HCT116 (cell line): Measurements from ENCODE around the gene EYA2. TPM values are rescaled to one million over a fixed set of nuclear protein-coding genes. Genes with fewer than 3 reads are reported as not detected.

ENCODE experiments used
- ATAC-seq: fragments of 200-7000 bp; cut with Tn5 transposase; 2 replicates; pipeline ENCODE4 v1.9.1; 2020; ENCODE audit warnings: mild to moderate bottlenecking, moderate library complexity
- BruUV-seq: library from RNA; stranded (reverse); fragments of 400-500 nt; replicated peaks from 2 replicates; lab custom pipeline; 2021; lab: Mats Ljungman, UMichigan
- CTCF ChIA-PET: fragments of 300-600 bp; sonication (Branson Sonifier 250); formaldehyde crosslinking; loops from one replicate; lab custom pipeline; 2021; ENCODE audit warnings: antibody characterized with exemption; lab: Charles Lee
- POLR2A ChIA-PET: fragments of 300-600, 350-600 bp; sonication (Branson Sonifier 250); formaldehyde crosslinking; loops from one replicate; lab custom pipeline; 2021; ENCODE audit warnings: antibody characterized with exemption; lab: Charles Lee
- RAD21 ChIA-PET, 2 experiments: fragments of 300-600 bp; sonication (Branson Sonifier 250); formaldehyde crosslinking; loops; one replicate each; lab custom pipeline; 2023; ENCODE audit warnings: low total read pairs in 2 of 2; ENCODE audit not compliant: uncharacterized antibody in 2 of 2, unreplicated experiment in 2 of 2, low non-redundant PET in 1 of 2; lab: Charles Lee
- DNase-seq: peaks from one replicate; pipeline ENCODE4 v3.0.0-alpha.2; 2010; ENCODE audit warnings: low read depth, low spot score
- H2AFZ ChIP-seq: fragments of 200-600 bp; shearing (Covaris generic), sonication (generic); 2 replicates; pipeline ENCODE4 v1.6.1; 2017; ENCODE audit warnings: low read depth, mixed run types, mixed read lengths, antibody characterized with exemption, low read length; ENCODE audit not compliant: poor library complexity, severe bottlenecking
- H3K27ac ChIP-seq: 2 replicates; pipeline ENCODE4 v1.5.1; 2012; ENCODE audit warnings: low read depth, low read length
- H3K27me3 ChIP-seq: fragments of 200-600 bp; sonication (generic); 2 replicates; pipeline ENCODE4 v1.6.1; 2016; ENCODE audit warnings: mixed run types, low read length, mixed read lengths; ENCODE audit not compliant: insufficient read depth
- H3K36me3 ChIP-seq, 2 experiments: fragments of 200-500 bp in 1 of 2; fragments of 200-600 bp in 1 of 2; sonication (Bioruptor generic) in 1 of 2; sonication (generic) in 1 of 2; 2 replicates each; pipeline versions ENCODE4 v1.5.1 to v1.6.1; 2014 to 2016; ENCODE audit warnings: low read length in 2 of 2, inconsistent platforms in 1 of 2, mixed read lengths in 1 of 2, mixed run types in 1 of 2; ENCODE audit not compliant: insufficient read depth in 2 of 2, control insufficient read depth in 1 of 2
- H3K4me1 ChIP-seq, 2 experiments: fragments of 200-600 bp in 1 of 2; sonication (generic) in 1 of 2; 2 replicates each; pipeline versions ENCODE4 v1.5.1 to v1.6.1; 2012 to 2017; ENCODE audit warnings: low read length in 2 of 2, inconsistent platforms in 1 of 2, mild to moderate bottlenecking in 1 of 2, mixed read lengths in 1 of 2, mixed run types in 1 of 2, moderate library complexity in 1 of 2; ENCODE audit not compliant: insufficient read depth in 2 of 2, control insufficient read depth in 1 of 2
- H3K4me2 ChIP-seq: fragments of 200-600 bp; sonication (generic); 2 replicates; pipeline ENCODE4 v1.6.1; 2017; ENCODE audit warnings: mixed run types, low read length, mixed read lengths
- H3K4me3 ChIP-seq, 2 experiments: fragments of 200-600 bp in 1 of 2; sonication (generic) in 1 of 2; replicated peaks in 1 of 2; 2 replicates each; pipeline ENCODE4 v1.5.1; 2011 to 2016; ENCODE audit warnings: low read length in 2 of 2, control low read depth in 1 of 2, low read depth in 1 of 2, mild to moderate bottlenecking in 1 of 2, mixed read lengths in 1 of 2, mixed run types in 1 of 2
- H3K79me2 ChIP-seq: fragments of 200-600 bp; sonication (generic); 2 replicates; pipeline ENCODE4 v1.6.1; 2017; ENCODE audit warnings: mild to moderate bottlenecking, mixed run types, low read length, moderate library complexity, mixed read lengths; ENCODE audit not compliant: insufficient read depth
- H3K9ac ChIP-seq: fragments of 200-600 bp; sonication (generic); 2 replicates; pipeline ENCODE4 v1.6.1; 2016; ENCODE audit warnings: low read length, mixed read lengths
- H3K9me2 ChIP-seq: fragments of 200-600 bp; sonication (generic), shearing (Covaris generic); 2 replicates; pipeline ENCODE4 v1.6.1; 2017; ENCODE audit warnings: mixed run types, mild to moderate bottlenecking, moderate library complexity; ENCODE audit not compliant: insufficient read depth
- H3K9me3 ChIP-seq, 2 experiments: fragments of 200-500 bp in 1 of 2; fragments of 200-600 bp in 1 of 2; sonication (Bioruptor generic) in 1 of 2; sonication (generic) in 1 of 2; 2 replicates each; pipeline ENCODE4 v1.6.1; 2014 to 2017; ENCODE audit warnings: low read length in 2 of 2, mixed read lengths in 2 of 2, inconsistent platforms in 1 of 2, low read depth in 1 of 2, mild to moderate bottlenecking in 1 of 2, mixed run types in 1 of 2, moderate library complexity in 1 of 2; ENCODE audit not compliant: control insufficient read depth in 1 of 2, insufficient read depth in 1 of 2
- H4K20me1 ChIP-seq: fragments of 200-600 bp; sonication (generic), shearing (Covaris generic); 2 replicates; pipeline ENCODE4 v1.6.1; 2017; ENCODE audit warnings: mixed run types, mild to moderate bottlenecking, moderate library complexity; ENCODE audit not compliant: insufficient read depth
- EZH2 ChIP-seq: fragments of 200-600 bp; sonication (generic); IDR thresholded peaks from 2 replicates; pipeline ENCODE4 v1.6.1; 2017; ENCODE audit warnings: antibody characterized with exemption, mixed run types
- FOSL1 ChIP-seq: IDR thresholded peaks from 2 replicates; pipeline ENCODE4 v1.6.1; 2012; ENCODE audit warnings: low read depth
- POLR2AphosphoS5 ChIP-seq: IDR thresholded peaks from 2 replicates; pipeline ENCODE4 v1.6.1; 2011; ENCODE audit warnings: mild to moderate bottlenecking, low read depth, low read length, moderate library complexity
- ZNF274 ChIP-seq: fragments of 200-500 bp; sonication (Bioruptor generic); IDR thresholded peaks from 2 replicates; pipeline ENCODE4 v1.6.1; 2014; ENCODE audit warnings: mild to moderate bottlenecking, low read depth, low read length, inconsistent platforms
- intact Hi-C: fragments of 100-400 bp; cut with micrococcal nuclease; formaldehyde crosslinking; loops from 2 replicates; pipeline ENCODE4 v1.10.0; 2022
- total RNA-seq: library from RNA; stranded (reverse); gene quantifications from one replicate; pipeline ENCODE4 v1.2.1, GENCODE V29; 2021; ENCODE audit not compliant: unreplicated experiment
- TF ChIP-seq, protein P1 (sequence below), 3 experiments: fragments of 200-600 bp in 1 of 3; sonication (generic) in 1 of 3; IDR thresholded peaks in 2 of 3; conservative IDR thresholded peaks in 1 of 3; 2 replicates each; pipeline ENCODE4 v1.5.1; 2012 to 2017; ENCODE audit warnings: low read depth in 2 of 3, low read length in 2 of 3, antibody characterized with exemption in 1 of 3, borderline replicate concordance in 1 of 3, control low read depth in 1 of 3, mild to moderate bottlenecking in 1 of 3, mixed read lengths in 1 of 3, mixed run types in 1 of 3, moderate library complexity in 1 of 3; ENCODE audit not compliant: insufficient read depth in 1 of 3
- TF ChIP-seq, protein P2 (sequence below): IDR thresholded peaks from 2 replicates; pipeline ENCODE4 v1.6.1; 2011; ENCODE audit warnings: mild to moderate bottlenecking, low read length, moderate library complexity; ENCODE audit not compliant: insufficient replicate concordance; ENCODE audit errors: extremely low read depth
- TF ChIP-seq, protein P3 (sequence below): IDR thresholded peaks from 2 replicates; pipeline ENCODE4 v1.6.1; 2012; ENCODE audit warnings: low read depth

EYA2 gene
- total RNA-seq, 1 experiment from 2014 or later: not detected

DNA sequence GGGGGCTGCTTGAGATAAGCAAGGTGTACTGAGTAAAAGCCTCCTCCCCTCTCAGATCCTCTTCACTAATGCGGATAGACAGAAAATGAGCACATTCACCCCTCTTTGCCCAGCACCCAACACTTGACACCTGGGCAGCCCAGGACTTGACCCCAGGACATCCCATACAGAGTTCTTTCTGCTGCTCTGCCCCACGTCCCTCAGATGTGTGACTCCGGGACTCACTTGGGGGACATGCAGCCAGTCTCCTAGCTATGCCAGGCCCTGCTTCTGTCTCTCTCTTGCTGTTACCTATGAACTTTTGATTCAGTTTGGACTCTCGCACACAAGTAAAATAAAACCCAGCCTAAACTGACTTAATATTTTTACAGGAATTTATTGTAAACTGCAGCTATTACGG, 159.9 kb downstream of the EYA2 start:
- no peak overlapping the region for H3K4me3 ChIP-seq
- no peak overlapping the region for H3K4me2 ChIP-seq
- no TSS peak for BruUV-seq
- DNase-seq (no peak), ATAC-seq (no peak)
- H3K36me3 ChIP-seq: no peaks in the 10 kb centered on the region
- no peaks in the 10 kb centered on the region for H3K9me2 ChIP-seq
- no peak overlapping the region for H2AFZ ChIP-seq
- no peaks in the 10 kb centered on the region for H3K4me1 ChIP-seq
- H3K27me3 ChIP-seq: peaks cover 4% of the 10 kb centered on the region; the same call in 1 of the 2 replicates
- H3K9me3 ChIP-seq: no peaks in the 10 kb centered on the region
- POLR2A ChIA-PET: no interaction called here
- no peaks in the 10 kb centered on the region for H3K79me2 ChIP-seq
- H4K20me1 ChIP-seq: no peaks in the 10 kb centered on the region
- TF ChIP-seq, protein P1, sequence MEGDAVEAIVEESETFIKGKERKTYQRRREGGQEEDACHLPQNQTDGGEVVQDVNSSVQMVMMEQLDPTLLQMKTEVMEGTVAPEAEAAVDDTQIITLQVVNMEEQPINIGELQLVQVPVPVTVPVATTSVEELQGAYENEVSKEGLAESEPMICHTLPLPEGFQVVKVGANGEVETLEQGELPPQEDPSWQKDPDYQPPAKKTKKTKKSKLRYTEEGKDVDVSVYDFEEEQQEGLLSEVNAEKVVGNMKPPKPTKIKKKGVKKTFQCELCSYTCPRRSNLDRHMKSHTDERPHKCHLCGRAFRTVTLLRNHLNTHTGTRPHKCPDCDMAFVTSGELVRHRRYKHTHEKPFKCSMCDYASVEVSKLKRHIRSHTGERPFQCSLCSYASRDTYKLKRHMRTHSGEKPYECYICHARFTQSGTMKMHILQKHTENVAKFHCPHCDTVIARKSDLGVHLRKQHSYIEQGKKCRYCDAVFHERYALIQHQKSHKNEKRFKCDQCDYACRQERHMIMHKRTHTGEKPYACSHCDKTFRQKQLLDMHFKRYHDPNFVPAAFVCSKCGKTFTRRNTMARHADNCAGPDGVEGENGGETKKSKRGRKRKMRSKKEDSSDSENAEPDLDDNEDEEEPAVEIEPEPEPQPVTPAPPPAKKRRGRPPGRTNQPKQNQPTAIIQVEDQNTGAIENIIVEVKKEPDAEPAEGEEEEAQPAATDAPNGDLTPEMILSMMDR (IDR thresholded peaks at IDR 0.05 in 2 of 3, conservative IDR thresholded peaks at IDR 0.05 in 1 of 3; ENCODE audit: borderline replicate concordance in 1 of 3, insufficient read depth in 1 of 3, low read depth in 2 of 3, low read length in 2 of 3): no peak
- no peak for TF ChIP-seq POLR2AphosphoS5
- TF ChIP-seq, protein P2, sequence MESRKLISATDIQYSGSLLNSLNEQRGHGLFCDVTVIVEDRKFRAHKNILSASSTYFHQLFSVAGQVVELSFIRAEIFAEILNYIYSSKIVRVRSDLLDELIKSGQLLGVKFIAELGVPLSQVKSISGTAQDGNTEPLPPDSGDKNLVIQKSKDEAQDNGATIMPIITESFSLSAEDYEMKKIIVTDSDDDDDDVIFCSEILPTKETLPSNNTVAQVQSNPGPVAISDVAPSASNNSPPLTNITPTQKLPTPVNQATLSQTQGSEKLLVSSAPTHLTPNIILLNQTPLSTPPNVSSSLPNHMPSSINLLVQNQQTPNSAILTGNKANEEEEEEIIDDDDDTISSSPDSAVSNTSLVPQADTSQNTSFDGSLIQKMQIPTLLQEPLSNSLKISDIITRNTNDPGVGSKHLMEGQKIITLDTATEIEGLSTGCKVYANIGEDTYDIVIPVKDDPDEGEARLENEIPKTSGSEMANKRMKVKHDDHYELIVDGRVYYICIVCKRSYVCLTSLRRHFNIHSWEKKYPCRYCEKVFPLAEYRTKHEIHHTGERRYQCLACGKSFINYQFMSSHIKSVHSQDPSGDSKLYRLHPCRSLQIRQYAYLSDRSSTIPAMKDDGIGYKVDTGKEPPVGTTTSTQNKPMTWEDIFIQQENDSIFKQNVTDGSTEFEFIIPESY: no peak
- TF ChIP-seq FOSL1: no peak
- TF ChIP-seq ZNF274: no peak
- TF ChIP-seq, protein P3, sequence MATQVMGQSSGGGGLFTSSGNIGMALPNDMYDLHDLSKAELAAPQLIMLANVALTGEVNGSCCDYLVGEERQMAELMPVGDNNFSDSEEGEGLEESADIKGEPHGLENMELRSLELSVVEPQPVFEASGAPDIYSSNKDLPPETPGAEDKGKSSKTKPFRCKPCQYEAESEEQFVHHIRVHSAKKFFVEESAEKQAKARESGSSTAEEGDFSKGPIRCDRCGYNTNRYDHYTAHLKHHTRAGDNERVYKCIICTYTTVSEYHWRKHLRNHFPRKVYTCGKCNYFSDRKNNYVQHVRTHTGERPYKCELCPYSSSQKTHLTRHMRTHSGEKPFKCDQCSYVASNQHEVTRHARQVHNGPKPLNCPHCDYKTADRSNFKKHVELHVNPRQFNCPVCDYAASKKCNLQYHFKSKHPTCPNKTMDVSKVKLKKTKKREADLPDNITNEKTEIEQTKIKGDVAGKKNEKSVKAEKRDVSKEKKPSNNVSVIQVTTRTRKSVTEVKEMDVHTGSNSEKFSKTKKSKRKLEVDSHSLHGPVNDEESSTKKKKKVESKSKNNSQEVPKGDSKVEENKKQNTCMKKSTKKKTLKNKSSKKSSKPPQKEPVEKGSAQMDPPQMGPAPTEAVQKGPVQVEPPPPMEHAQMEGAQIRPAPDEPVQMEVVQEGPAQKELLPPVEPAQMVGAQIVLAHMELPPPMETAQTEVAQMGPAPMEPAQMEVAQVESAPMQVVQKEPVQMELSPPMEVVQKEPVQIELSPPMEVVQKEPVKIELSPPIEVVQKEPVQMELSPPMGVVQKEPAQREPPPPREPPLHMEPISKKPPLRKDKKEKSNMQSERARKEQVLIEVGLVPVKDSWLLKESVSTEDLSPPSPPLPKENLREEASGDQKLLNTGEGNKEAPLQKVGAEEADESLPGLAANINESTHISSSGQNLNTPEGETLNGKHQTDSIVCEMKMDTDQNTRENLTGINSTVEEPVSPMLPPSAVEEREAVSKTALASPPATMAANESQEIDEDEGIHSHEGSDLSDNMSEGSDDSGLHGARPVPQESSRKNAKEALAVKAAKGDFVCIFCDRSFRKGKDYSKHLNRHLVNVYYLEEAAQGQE: no peak
- no peak for TF ChIP-seq EZH2
- no peak overlapping the region for H3K9ac ChIP-seq
- intact Hi-C loops: no loop called here
- no peak overlapping the region for H3K27ac ChIP-seq
- CTCF ChIA-PET: no interaction called here
- RAD21 ChIA-PET: no interaction called here
